SK-N-SH (cell line): ENCODE data around the gene ACTL7A. TPM values are rescaled to one million over a fixed set of nuclear protein-coding genes. Genes with fewer than 3 reads are reported as not detected.

ENCODE experiments used
- CTCF ChIA-PET: fragments of 300-600, 350-600 bp; formaldehyde crosslinking; extraction: SDS; loops from one replicate; lab custom pipeline; 2021; lab: Yijun Ruan, JAX
- POLR2A ChIA-PET: fragments of 350-600 bp; sonication (Branson Sonifier 250); formaldehyde crosslinking; extraction: SDS; loops from one replicate; lab custom pipeline; 2020; ENCODE audit warnings: antibody characterized with exemption, inconsistent platforms; lab: Yijun Ruan, JAX
- DNase-seq: peaks from one replicate; pipeline ENCODE4 v3.0.0; 2012
- H2AFZ ChIP-seq: fragments of 200-600 bp; sonication (generic); 2 replicates; pipeline ENCODE4 v1.8.1; 2016; ENCODE audit warnings: antibody characterized with exemption, mild to moderate bottlenecking, low read depth
- H3F3A ChIP-seq: fragments of 200-600 bp; sonication (generic); replicated peaks from 2 replicates; pipeline ENCODE3; 2016; ENCODE audit warnings: antibody characterized with exemption, mild to moderate bottlenecking; ENCODE audit not compliant: insufficient read depth
- H3K27ac ChIP-seq, 2 experiments: fragments of 200-500 bp in 1 of 2; fragments of 200-600 bp in 1 of 2; sonication (Bioruptor generic) in 1 of 2; sonication (generic), shearing (Covaris generic) in 1 of 2; 2 replicates each; pipeline versions ENCODE4 v1.5.1 to v1.6.1; 2014 to 2016; ENCODE audit warnings: low read depth in 2 of 2, inconsistent platforms in 1 of 2, low read length in 1 of 2, mild to moderate bottlenecking in 1 of 2, mixed read lengths in 1 of 2
- H3K27me3 ChIP-seq: fragments of 200-600 bp; sonication (generic), shearing (Covaris generic); 2 replicates; pipeline ENCODE4 v1.6.1; 2016; ENCODE audit warnings: mixed run types; ENCODE audit not compliant: insufficient read depth
- H3K36me3 ChIP-seq, 2 experiments: fragments of 200-500 bp in 1 of 2; fragments of 200-600 bp in 1 of 2; sonication (Bioruptor generic) in 1 of 2; sonication (generic) in 1 of 2; replicated peaks in 1 of 2; 2 replicates each; pipeline versions ENCODE3 to v1.5.1; 2014 to 2016; ENCODE audit warnings: low read length in 1 of 2, mild to moderate bottlenecking in 1 of 2; ENCODE audit not compliant: insufficient read depth in 2 of 2, control insufficient read depth in 1 of 2
- H3K4me1 ChIP-seq, 2 experiments: fragments of 200-500 bp in 1 of 2; fragments of 200-600 bp in 1 of 2; sonication (Bioruptor generic) in 1 of 2; sonication (generic), shearing (Covaris generic) in 1 of 2; 2 replicates each; pipeline versions ENCODE4 v1.5.1 to v1.6.1; 2014 to 2016; ENCODE audit warnings: low read depth in 1 of 2, low read length in 1 of 2, mixed run types in 1 of 2; ENCODE audit not compliant: insufficient read depth in 2 of 2, control insufficient read depth in 1 of 2
- H3K4me2 ChIP-seq: fragments of 200-600 bp; sonication (generic), shearing (Covaris generic); 2 replicates; pipeline ENCODE4 v1.6.1; 2017; ENCODE audit warnings: mixed run types
- H3K4me3 ChIP-seq, 2 experiments: fragments of 200-500 bp in 1 of 2; fragments of 200-600 bp in 1 of 2; sonication (Bioruptor generic) in 1 of 2; sonication (generic), shearing (Covaris generic) in 1 of 2; 2 replicates each; pipeline versions ENCODE4 v1.5.1 to v1.8.1; 2014 to 2016; ENCODE audit warnings: low read depth in 2 of 2, inconsistent platforms in 1 of 2, low read length in 1 of 2, mild to moderate bottlenecking in 1 of 2, mixed read lengths in 1 of 2, moderate library complexity in 1 of 2
- H3K79me2 ChIP-seq: fragments of 200-600 bp; sonication (generic); 2 replicates; pipeline ENCODE4 v1.8.1; 2017; ENCODE audit warnings: mild to moderate bottlenecking; ENCODE audit not compliant: insufficient read depth
- H3K9ac ChIP-seq: fragments of 200-600 bp; sonication (generic); 2 replicates; pipeline ENCODE4 v1.6.1; 2017; ENCODE audit warnings: mixed run types
- H3K9me2 ChIP-seq: fragments of 200-600 bp; sonication (generic); 2 replicates; pipeline ENCODE4 v1.6.1; 2017; ENCODE audit warnings: mixed run types
- H3K9me3 ChIP-seq: fragments of 200-600 bp; sonication (generic); 2 replicates; pipeline ENCODE4 v1.6.1; 2017; ENCODE audit warnings: mixed run types, mild to moderate bottlenecking, moderate library complexity
- H4K20me1 ChIP-seq: fragments of 200-600 bp; sonication (generic); 2 replicates; pipeline ENCODE4 v1.6.1; 2017; ENCODE audit warnings: mild to moderate bottlenecking, mixed run types; ENCODE audit not compliant: insufficient read depth
- CHD2 ChIP-seq: fragments of 150-350 bp; IDR thresholded peaks from 2 replicates; pipeline ENCODE4 v1.6.1; 2018; ENCODE audit warnings: low read length; ENCODE audit not compliant: partially characterized antibody
- CTCF ChIP-seq: fragments of 200-600 bp; sonication (generic); IDR thresholded peaks from 2 replicates; pipeline ENCODE4 v1.6.1; 2017; ENCODE audit warnings: antibody characterized with exemption, mild to moderate bottlenecking, moderate library complexity
- ELF1 ChIP-seq: IDR thresholded peaks from 2 replicates; pipeline ENCODE4 v1.4.0; 2012
- EZH2phosphoT487 ChIP-seq: fragments of 200-600 bp; sonication (generic); IDR thresholded peaks from 2 replicates; pipeline ENCODE4 v1.6.1; 2017; ENCODE audit warnings: low read depth, mixed run types, mild to moderate bottlenecking, antibody characterized with exemption, moderate library complexity, borderline replicate concordance
- FOSL2 ChIP-seq: IDR thresholded peaks from 2 replicates; pipeline ENCODE4 v1.4.0; 2012; ENCODE audit warnings: low read depth, mild to moderate bottlenecking, moderate library complexity, borderline replicate concordance
- FOXJ3 ChIP-seq: sonication (generic); formaldehyde crosslinking; IDR thresholded peaks from 2 replicates; pipeline ENCODE4 v1.5.1; 2020; ENCODE audit warnings: mild to moderate bottlenecking, missing genetic modification reagents
- FOXM1 ChIP-seq: IDR thresholded peaks from 2 replicates; pipeline ENCODE4 v1.4.0; 2012; ENCODE audit warnings: low read depth, mild to moderate bottlenecking
- GABPA ChIP-seq: IDR thresholded peaks from 2 replicates; pipeline ENCODE4 v1.4.0; 2012; ENCODE audit warnings: low read depth, mild to moderate bottlenecking
- GATA2 ChIP-seq: sonication (generic); formaldehyde crosslinking; IDR thresholded peaks from 2 replicates; pipeline ENCODE4 v1.5.0; 2020; ENCODE audit warnings: mild to moderate bottlenecking, missing genetic modification reagents
- IRF3 ChIP-seq: fragments of 150-350 bp; IDR thresholded peaks from 2 replicates; pipeline ENCODE4 v1.6.1; 2016; ENCODE audit warnings: mild to moderate bottlenecking, low read depth, low read length
- JUND ChIP-seq: IDR thresholded peaks from 2 replicates; pipeline ENCODE4 v1.4.0; 2012
- MEF2A ChIP-seq: IDR thresholded peaks from 2 replicates; pipeline ENCODE4 v1.4.0; 2012; ENCODE audit warnings: low read depth, borderline replicate concordance
- NFIC ChIP-seq: IDR thresholded peaks from 2 replicates; pipeline ENCODE4 v1.4.0; 2012; ENCODE audit warnings: borderline replicate concordance
- NRF1 ChIP-seq: IDR thresholded peaks from 2 replicates; pipeline ENCODE4 v1.6.1; 2012; ENCODE audit warnings: low read depth, mild to moderate bottlenecking, low read length
- RCOR1 ChIP-seq: fragments of 150-350 bp; IDR thresholded peaks from 2 replicates; pipeline ENCODE4 v1.6.1; 2017; ENCODE audit warnings: antibody characterized with exemption, low read length
- REST ChIP-seq: IDR thresholded peaks from 2 replicates; pipeline ENCODE4 v1.6.1; 2012; ENCODE audit warnings: mild to moderate bottlenecking, low read depth, low read length, moderate library complexity
- RXRA ChIP-seq: IDR thresholded peaks from 2 replicates; pipeline ENCODE4 v1.4.0; 2012; ENCODE audit warnings: low read depth, mild to moderate bottlenecking, borderline replicate concordance
- SMC3 ChIP-seq: IDR thresholded peaks from 2 replicates; pipeline ENCODE4 v1.6.1; 2012; ENCODE audit warnings: low read depth, low read length, improper control_type of control experiment
- TAF1 ChIP-seq: IDR thresholded peaks from 2 replicates; pipeline ENCODE4 v1.6.1; 2012; ENCODE audit warnings: low read depth, mild to moderate bottlenecking, low read length, moderate library complexity, borderline replicate concordance
- TEAD4 ChIP-seq: IDR thresholded peaks from 2 replicates; pipeline ENCODE4 v1.4.0; 2012; ENCODE audit warnings: mild to moderate bottlenecking, borderline replicate concordance; ENCODE audit not compliant: insufficient read depth
- USF2 ChIP-seq: fragments of 150-350 bp; IDR thresholded peaks from 2 replicates; pipeline ENCODE4 v1.6.1; 2017; ENCODE audit warnings: antibody characterized with exemption, low read length, low read depth, borderline replicate concordance
- WGBS: methylation state at CpG from one replicate; pipeline ENCODE4 v1.1.6; 2017; ENCODE audit warnings: low lambda C conversion rate; 5-methylcytosine and 5-hydroxymethylcytosine counted together
- polyA plus RNA-seq, 3 experiments: library from polyadenylated mRNA; depleted of rRNA; stranded (reverse); fragments of >200 nt; gene quantifications; 2 replicates each; pipeline ENCODE4 v1.2.3, GENCODE V29; 2012

Gene ACTL7A
- polyA plus RNA-seq, 1 of the 3 experiments (the other 2 are of a cell fraction): not detected

GRCh38 chr9:108844856-108845255 lies 17.2 kb upstream of the ACTL7A start:
- Histone ChIP-seq H3K4me1 (no peaks in the 10 kb centered on the region), H3K27ac (no peak overlapping the region), H3K36me3 (no peaks in the 10 kb centered on the region), H3K79me2 (no peaks in the 10 kb centered on the region), H3K9me2 (no peaks in the 10 kb centered on the region), H2AFZ (no peak overlapping the region), H4K20me1 (no peaks in the 10 kb centered on the region), H3K9me3 (no peaks in the 10 kb centered on the region), H3F3A (no peaks in the 10 kb centered on the region), H3K4me2 (no peak overlapping the region), H3K9ac (no peak overlapping the region), H3K27me3 (no peaks in the 10 kb centered on the region; the same call in 1 of the 2 replicates), H3K4me3 (no peak overlapping the region)
- TF ChIP-seq RCOR1 (no peak), CHD2 (no peak), RXRA (no peak), GABPA (no peak), FOXJ3 (CRISPR knock-in tag) (no peak), TAF1 (no peak), MEF2A (no peak), IRF3 (no peak), SMC3 (no peak), FOXM1 (no peak), USF2 (no peak), NFIC (no peak), JUND (no peak), GATA2 (CRISPR knock-in tag) (no peak), CTCF (no peak)
- CTCF ChIA-PET: no interaction called here
- POLR2A ChIA-PET: no interaction called here
- DNase-seq: no peak
- WGBS: 58% methylated on average over 2 of the region's 2 CpGs

GRCh38 chr9:108845507-108845906 lies 16.6 kb upstream of the ACTL7A start:
- H3F3A ChIP-seq: no peaks in the 10 kb centered on the region
- ChIA-PET CTCF (no interaction called here), POLR2A (no interaction called here)
- H3K4me3 ChIP-seq: no peak overlapping the region
- no peaks in the 10 kb centered on the region for H3K79me2 ChIP-seq
- no peak overlapping the region for H3K4me2 ChIP-seq
- no peaks in the 10 kb centered on the region; the same call in 1 of the 2 replicates for H3K27me3 ChIP-seq
- H3K36me3 ChIP-seq: no peaks in the 10 kb centered on the region
- DNase-seq: no peak
- no peak overlapping the region for H2AFZ ChIP-seq
- H3K9me3 ChIP-seq: no peaks in the 10 kb centered on the region
- H4K20me1 ChIP-seq: no peaks in the 10 kb centered on the region
- H3K4me1 ChIP-seq: no peaks in the 10 kb centered on the region
- 12% methylated on average over 5 of the region's 5 CpGs for WGBS
- H3K27ac ChIP-seq: no peak overlapping the region
- no peak overlapping the region for H3K9ac ChIP-seq
- no peaks in the 10 kb centered on the region for H3K9me2 ChIP-seq
- no peak for TF ChIP-seq USF2
- no peak for TF ChIP-seq REST
- no peak for TF ChIP-seq ELF1
- TF ChIP-seq TAF1: no peak
- TF ChIP-seq NRF1: no peak
- no peak for TF ChIP-seq TEAD4
- no peak for TF ChIP-seq RXRA
- TF ChIP-seq EZH2phosphoT487: no peak
- TF ChIP-seq FOSL2: no peak
